Measurements from ENCODE around the gene ZNF76.

The ZNF76 gene

GRCh38 chr6:35264550-35265274, 5.2 kb downstream of the ZNF76 start:
- DNase-seq (ENCODE audit: low read depth) = no peak
- no peak for TF ChIP-seq CTCF (IDR thresholded peaks at IDR 0.05; ENCODE audit: low read length, missing control alignments)

GRCh38 chr6:35265523-35265922, 6.0 kb downstream of the ZNF76 start:
- DNase-seq (ENCODE audit: low read depth) = no peak
- no peak overlapping the region for H3K4me3 ChIP-seq (replicated peaks; ENCODE audit: low read depth, low read length)
- no peak for TF ChIP-seq CTCF (IDR thresholded peaks at IDR 0.05; ENCODE audit: low read length, missing control alignments)

More at GRCh38 chr6:35264550-35265274, 5.2 kb downstream of the ZNF76 start:
- H3K4me3 ChIP-seq (replicated peaks; ENCODE audit: low read depth, low read length) = no peak overlapping the region

GRCh38 chr6:35267446-35267845, 7.9 kb downstream of the ZNF76 start:
- no peak for DNase-seq (ENCODE audit: low read depth)
- no peak for TF ChIP-seq CTCF (IDR thresholded peaks at IDR 0.05; ENCODE audit: low read length, missing control alignments)
- H3K4me3 ChIP-seq (replicated peaks; ENCODE audit: low read depth, low read length) = no peak overlapping the region

GRCh38 chr6:35267897-35268296, 8.4 kb downstream of the ZNF76 start:
- no peak for DNase-seq (ENCODE audit: low read depth)
- TF ChIP-seq CTCF (IDR thresholded peaks at IDR 0.05; ENCODE audit: low read length, missing control alignments) = no peak
- H3K4me3 ChIP-seq (replicated peaks; ENCODE audit: low read depth, low read length) = no peak overlapping the region

GRCh38 chr6:35272005-35272404, 12.5 kb downstream of the ZNF76 start:
- TF ChIP-seq CTCF (IDR thresholded peaks at IDR 0.05; ENCODE audit: low read length, missing control alignments) = no peak
- no peak overlapping the region for H3K4me3 ChIP-seq (replicated peaks; ENCODE audit: low read depth, low read length)
- DNase-seq (ENCODE audit: low read depth) = no peak

GRCh38 chr6:35273822-35274559, 14.5 kb downstream of the ZNF76 start:
- H3K4me3 ChIP-seq (replicated peaks; ENCODE audit: low read depth, low read length) = no peak overlapping the region
- no peak for DNase-seq (ENCODE audit: low read depth)
- TF ChIP-seq CTCF (IDR thresholded peaks at IDR 0.05; ENCODE audit: low read length, missing control alignments) = no peak
